Panc1 (cell line): ENCODE results near the gene ZNF555. TPM values are rescaled to one million over a fixed set of nuclear protein-coding genes. Genes with fewer than 3 reads are reported as not detected.

ENCODE experiments used
- ATAC-seq: fragments of 200-7000 bp; cut with Tn5 transposase; 2 replicates; pipeline ENCODE4 v1.9.1; 2020; ENCODE audit warnings: mild to moderate bottlenecking, moderate library complexity
- BruUV-seq: library from RNA; stranded (reverse); fragments of 400-500 nt; replicated peaks from 2 replicates; lab custom pipeline; 2021; lab: Mats Ljungman, UMichigan
- CTCF ChIA-PET: fragments of 300-600 bp; sonication (Branson Sonifier 250); formaldehyde crosslinking; loops from one replicate; lab custom pipeline; 2022; ENCODE audit warnings: antibody characterized with exemption; lab: Charles Lee
- POLR2A ChIA-PET: fragments of 300-600 bp; sonication (Branson Sonifier 250); formaldehyde crosslinking; loops from one replicate; lab custom pipeline; 2022; ENCODE audit warnings: antibody characterized with exemption; lab: Charles Lee
- DNase-seq: peaks from one replicate; pipeline ENCODE4 v3.0.0-alpha.2; 2010; ENCODE audit warnings: low read depth, low spot score
- H3K27ac ChIP-seq: 2 replicates; pipeline ENCODE4 v1.5.1; 2011; ENCODE audit warnings: mild to moderate bottlenecking, low read length, inconsistent platforms
- H3K27me3 ChIP-seq: fragments of 200-500 bp; sonication (Bioruptor generic); 2 replicates; pipeline ENCODE4 v1.6.0; 2014; ENCODE audit warnings: low read length, inconsistent platforms; ENCODE audit not compliant: control insufficient read depth, insufficient read depth
- H3K36me3 ChIP-seq: fragments of 200-500 bp; sonication (Bioruptor generic); 2 replicates; pipeline ENCODE4 v1.5.1; 2014; ENCODE audit warnings: inconsistent platforms, mild to moderate bottlenecking, low read length, moderate library complexity; ENCODE audit not compliant: control insufficient read depth, insufficient read depth
- H3K4me1 ChIP-seq: 2 replicates; pipeline ENCODE4 v1.5.1; 2011; ENCODE audit warnings: inconsistent platforms, mild to moderate bottlenecking, low read length, moderate library complexity; ENCODE audit not compliant: control insufficient read depth, insufficient read depth
- H3K4me3 ChIP-seq, 2 experiments: 2 replicates each; pipeline ENCODE4 v1.5.1; 2011 to 2012; ENCODE audit warnings: low read depth in 2 of 2, low read length in 2 of 2, mild to moderate bottlenecking in 2 of 2, inconsistent platforms in 1 of 2, moderate library complexity in 1 of 2
- H3K9me3 ChIP-seq: fragments of 200-500 bp; sonication (Bioruptor generic); 2 replicates; pipeline ENCODE4 v1.5.1; 2014; ENCODE audit warnings: low read depth, mild to moderate bottlenecking, inconsistent platforms, low read length, moderate library complexity; ENCODE audit not compliant: control insufficient read depth, insufficient read depth
- POLR2AphosphoS5 ChIP-seq: IDR thresholded peaks from 2 replicates; pipeline ENCODE4 v1.6.1; 2012; ENCODE audit warnings: mild to moderate bottlenecking, low read depth, low read length, moderate library complexity
- SIN3A ChIP-seq: IDR thresholded peaks from 2 replicates; pipeline ENCODE4 v1.6.1; 2012; ENCODE audit warnings: low read depth, mild to moderate bottlenecking, low read length, moderate library complexity, borderline replicate concordance; ENCODE audit not compliant: insufficient read depth
- TCF7L2 ChIP-seq: IDR thresholded peaks from 2 replicates; pipeline ENCODE4 v1.6.1; 2011; ENCODE audit warnings: mild to moderate bottlenecking, low read depth, low read length, inconsistent platforms
- in situ Hi-C: cut with HindIII; loops from 2 replicates; pipeline ENCODE4 v1.10.0; 2016; ENCODE audit warnings: low sequenced_read_pairs, low pct_unique_long_range_greater_than_20kb
- intact Hi-C: fragments of 100-400 bp; cut with micrococcal nuclease; formaldehyde crosslinking; loops from one replicate; pipeline ENCODE4 v1.10.0; 2022; ENCODE audit not compliant: unreplicated experiment
- total RNA-seq: library from RNA; stranded (reverse); gene quantifications from one replicate; pipeline ENCODE4 v1.2.1, GENCODE V29; 2021; ENCODE audit not compliant: unreplicated experiment
- TF ChIP-seq, protein P1 (sequence below): fragments of 450-650 bp; IDR thresholded peaks from 2 replicates; pipeline ENCODE4 v1.5.1; 2017; ENCODE audit warnings: mild to moderate bottlenecking
- TF ChIP-seq, protein P2 (sequence below), 2 experiments: IDR thresholded peaks; 2 replicates each; pipeline ENCODE4 v1.6.1; 2011 to 2012; ENCODE audit warnings: low read depth in 2 of 2, control low read depth in 1 of 2, low read length in 1 of 2, mild to moderate bottlenecking in 1 of 2, moderate library complexity in 1 of 2; ENCODE audit not compliant: insufficient read depth in 1 of 2

ZNF555 gene
- total RNA-seq, 1 experiment from 2014 or later, result 7.3 TPM

DNA sequence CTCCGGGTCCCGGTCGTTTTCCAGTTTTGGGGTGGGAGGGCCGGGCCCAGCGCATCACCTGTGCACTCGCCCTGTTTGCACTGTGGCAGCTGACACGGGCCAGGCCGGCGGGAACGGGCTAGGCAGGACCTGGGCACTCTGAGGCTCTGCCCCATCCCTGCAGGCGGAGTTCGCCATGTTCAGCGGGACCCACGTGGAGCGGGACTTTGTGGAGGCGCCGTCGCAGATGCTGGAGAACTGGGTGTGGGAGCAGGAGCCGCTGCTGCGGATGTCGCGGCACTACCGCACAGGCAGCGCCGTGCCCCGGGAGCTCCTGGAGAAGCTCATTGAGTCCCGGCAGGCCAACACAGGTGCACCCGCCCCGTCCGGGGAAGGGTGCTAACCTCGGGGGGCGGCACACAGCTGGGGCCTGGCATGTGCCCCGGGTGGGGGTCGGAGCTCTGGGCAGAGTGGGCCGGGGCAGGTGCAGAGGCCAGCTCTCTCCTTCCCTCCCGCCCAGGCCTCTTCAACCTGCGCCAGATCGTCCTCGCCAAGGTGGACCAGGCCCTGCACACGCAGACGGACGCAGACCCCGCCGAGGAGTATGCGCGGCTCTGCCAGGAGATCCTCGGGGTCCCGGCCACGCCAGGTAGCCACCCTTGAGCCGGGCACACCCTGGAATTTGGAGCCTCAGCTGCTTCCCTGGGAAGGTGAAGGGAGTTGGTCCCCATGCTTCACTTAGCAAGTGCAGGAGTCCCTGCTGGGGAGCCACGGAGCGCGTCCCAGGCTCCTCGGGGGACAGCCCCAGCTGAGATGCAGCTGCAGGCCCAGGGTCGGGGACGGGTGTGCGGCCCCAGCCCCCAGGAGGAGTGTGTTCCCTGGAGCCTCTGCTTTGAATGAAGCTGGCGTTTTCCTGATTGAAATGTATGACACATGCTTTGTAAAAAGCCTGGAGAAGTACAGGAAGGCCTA is 30.9 kb upstream of the ZNF555 start:
- BruUV-seq, result no TSS peak
- ATAC-seq, result no peak
- H3K4me1 ChIP-seq, result no peaks in the 10 kb centered on the region
- intact Hi-C loops, result no loop called here
- H3K27ac ChIP-seq, result no peak overlapping the region
- H3K27me3 ChIP-seq, result no peaks in the 10 kb centered on the region
- no peaks in the 10 kb centered on the region for H3K36me3 ChIP-seq
- in situ Hi-C loops, result no loop called here
- H3K9me3 ChIP-seq, result no peaks in the 10 kb centered on the region
- ChIA-PET POLR2A (no interaction called here), CTCF (no interaction called here)
- H3K4me3 ChIP-seq, result no peak overlapping the region
- no peak for DNase-seq
- no peak for TF ChIP-seq TCF7L2

DNA sequence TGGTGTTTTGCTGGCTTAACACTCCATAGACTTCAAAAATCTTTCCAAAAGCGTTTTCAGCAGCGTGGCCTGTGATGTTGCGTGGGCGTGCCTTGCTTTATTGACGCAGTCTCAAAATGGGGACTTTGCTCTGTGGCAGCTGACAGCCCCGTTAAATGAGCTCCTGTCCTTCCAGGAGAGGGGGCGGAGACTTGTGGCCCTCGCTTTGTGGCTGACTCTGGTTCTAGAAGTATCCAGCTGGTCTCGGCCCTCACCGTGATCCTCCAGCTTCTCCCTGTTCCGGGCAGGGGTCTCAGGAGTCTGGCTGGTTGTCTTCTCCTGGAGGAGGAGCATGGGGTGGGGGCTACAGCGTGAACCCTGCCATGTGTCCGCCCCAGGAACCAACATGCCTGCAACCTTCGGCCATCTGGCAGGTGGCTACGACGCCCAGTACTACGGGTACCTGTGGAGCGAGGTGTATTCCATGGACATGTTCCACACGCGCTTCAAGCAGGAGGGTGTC is 30.0 kb upstream of the ZNF555 start:
- no peaks in the 10 kb centered on the region for H3K9me3 ChIP-seq
- ChIA-PET CTCF (no interaction called here), POLR2A (no interaction called here)
- no peaks in the 10 kb centered on the region for H3K36me3 ChIP-seq
- intact Hi-C loops, result no loop called here
- H3K27ac ChIP-seq, result no peak overlapping the region
- H3K4me3 ChIP-seq, result no peak overlapping the region
- ATAC-seq (no peak), DNase-seq (no peak)
- TF ChIP-seq, protein P1, sequence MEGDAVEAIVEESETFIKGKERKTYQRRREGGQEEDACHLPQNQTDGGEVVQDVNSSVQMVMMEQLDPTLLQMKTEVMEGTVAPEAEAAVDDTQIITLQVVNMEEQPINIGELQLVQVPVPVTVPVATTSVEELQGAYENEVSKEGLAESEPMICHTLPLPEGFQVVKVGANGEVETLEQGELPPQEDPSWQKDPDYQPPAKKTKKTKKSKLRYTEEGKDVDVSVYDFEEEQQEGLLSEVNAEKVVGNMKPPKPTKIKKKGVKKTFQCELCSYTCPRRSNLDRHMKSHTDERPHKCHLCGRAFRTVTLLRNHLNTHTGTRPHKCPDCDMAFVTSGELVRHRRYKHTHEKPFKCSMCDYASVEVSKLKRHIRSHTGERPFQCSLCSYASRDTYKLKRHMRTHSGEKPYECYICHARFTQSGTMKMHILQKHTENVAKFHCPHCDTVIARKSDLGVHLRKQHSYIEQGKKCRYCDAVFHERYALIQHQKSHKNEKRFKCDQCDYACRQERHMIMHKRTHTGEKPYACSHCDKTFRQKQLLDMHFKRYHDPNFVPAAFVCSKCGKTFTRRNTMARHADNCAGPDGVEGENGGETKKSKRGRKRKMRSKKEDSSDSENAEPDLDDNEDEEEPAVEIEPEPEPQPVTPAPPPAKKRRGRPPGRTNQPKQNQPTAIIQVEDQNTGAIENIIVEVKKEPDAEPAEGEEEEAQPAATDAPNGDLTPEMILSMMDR, result no peak
- TF ChIP-seq SIN3A (no peak), TCF7L2 (no peak), POLR2AphosphoS5 (no peak)
- TF ChIP-seq, protein P2, sequence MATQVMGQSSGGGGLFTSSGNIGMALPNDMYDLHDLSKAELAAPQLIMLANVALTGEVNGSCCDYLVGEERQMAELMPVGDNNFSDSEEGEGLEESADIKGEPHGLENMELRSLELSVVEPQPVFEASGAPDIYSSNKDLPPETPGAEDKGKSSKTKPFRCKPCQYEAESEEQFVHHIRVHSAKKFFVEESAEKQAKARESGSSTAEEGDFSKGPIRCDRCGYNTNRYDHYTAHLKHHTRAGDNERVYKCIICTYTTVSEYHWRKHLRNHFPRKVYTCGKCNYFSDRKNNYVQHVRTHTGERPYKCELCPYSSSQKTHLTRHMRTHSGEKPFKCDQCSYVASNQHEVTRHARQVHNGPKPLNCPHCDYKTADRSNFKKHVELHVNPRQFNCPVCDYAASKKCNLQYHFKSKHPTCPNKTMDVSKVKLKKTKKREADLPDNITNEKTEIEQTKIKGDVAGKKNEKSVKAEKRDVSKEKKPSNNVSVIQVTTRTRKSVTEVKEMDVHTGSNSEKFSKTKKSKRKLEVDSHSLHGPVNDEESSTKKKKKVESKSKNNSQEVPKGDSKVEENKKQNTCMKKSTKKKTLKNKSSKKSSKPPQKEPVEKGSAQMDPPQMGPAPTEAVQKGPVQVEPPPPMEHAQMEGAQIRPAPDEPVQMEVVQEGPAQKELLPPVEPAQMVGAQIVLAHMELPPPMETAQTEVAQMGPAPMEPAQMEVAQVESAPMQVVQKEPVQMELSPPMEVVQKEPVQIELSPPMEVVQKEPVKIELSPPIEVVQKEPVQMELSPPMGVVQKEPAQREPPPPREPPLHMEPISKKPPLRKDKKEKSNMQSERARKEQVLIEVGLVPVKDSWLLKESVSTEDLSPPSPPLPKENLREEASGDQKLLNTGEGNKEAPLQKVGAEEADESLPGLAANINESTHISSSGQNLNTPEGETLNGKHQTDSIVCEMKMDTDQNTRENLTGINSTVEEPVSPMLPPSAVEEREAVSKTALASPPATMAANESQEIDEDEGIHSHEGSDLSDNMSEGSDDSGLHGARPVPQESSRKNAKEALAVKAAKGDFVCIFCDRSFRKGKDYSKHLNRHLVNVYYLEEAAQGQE (IDR thresholded peaks at IDR 0.05; ENCODE audit: insufficient read depth in 1 of 2, low read depth in 2 of 2, low read length in 1 of 2), result no peak
- BruUV-seq, result no TSS peak
- no peaks in the 10 kb centered on the region for H3K27me3 ChIP-seq
- in situ Hi-C loops, result no loop called here
- no peaks in the 10 kb centered on the region for H3K4me1 ChIP-seq
